Peyer's patch (tissue), 4 donors: Measurements from ENCODE around the gene RXFP4. TPM values are rescaled to one million over a fixed set of nuclear protein-coding genes. Genes with fewer than 3 reads are reported as not detected.
"Not testable (repeated sequence)": the region's sequence is repeated elsewhere in the genome, so short reads cannot be mapped to it uniquely, and the experiment has no call there.

ENCODE experiments used
- DNase-seq, 3 donors: peaks; one replicate each; pipeline ENCODE4 v3.0.0-alpha.2; 2017 to 2019
- H3K27ac ChIP-seq, 4 donors: fragments of 200-600 bp; sonication (generic); one replicate each; pipeline ENCODE4 v1.5.1; 2016 to 2019
- H3K27me3 ChIP-seq, 2 donors: fragments of 200-600 bp; sonication (generic); one replicate each; pipeline ENCODE4 v1.5.1; 2019
- H3K36me3 ChIP-seq, 3 donors: fragments of 200-600 bp; sonication (generic); one replicate each; pipeline ENCODE4 v1.5.1; 2016 to 2019
- H3K4me1 ChIP-seq, 4 donors: fragments of 200-600 bp; sonication (generic); one replicate each; pipeline ENCODE4 v1.5.1; 2016 to 2019
- H3K4me3 ChIP-seq, 4 donors: fragments of 200-600 bp; sonication (generic); 1 replicate in 3 of 4; 2 replicates in 1 of 4; pipeline ENCODE4 v1.5.1; 2016 to 2019; ENCODE audit warnings: mild to moderate bottlenecking in 1 of 4
- H3K9me3 ChIP-seq, 4 donors: fragments of 200-600 bp; sonication (generic); one replicate each; pipeline ENCODE4 v1.5.1; 2016 to 2019; ENCODE audit warnings: mild to moderate bottlenecking in 1 of 4
- CTCF ChIP-seq, 6 experiments: fragments of 450-650 bp in 4 of 6; fragments of 200-600 bp in 2 of 6; sonication (generic) in 1 of 6; IDR thresholded peaks; one replicate each; pipeline ENCODE4 v1.5.1; 2017 to 2019; ENCODE audit warnings: antibody characterized with exemption in 6 of 6, mild to moderate bottlenecking in 3 of 6, moderate library complexity in 1 of 6
- POLR2A ChIP-seq, 2 donors: fragments of 450-650 bp; IDR thresholded peaks; one replicate each; pipeline ENCODE4 v1.5.1; 2017; ENCODE audit warnings: antibody characterized with exemption in 2 of 2, mild to moderate bottlenecking in 2 of 2, moderate library complexity in 2 of 2
- total RNA-seq, 4 donors: library from RNA; depleted of rRNA; stranded (reverse); fragments of >200 nt; gene quantifications; one replicate each; pipeline ENCODE4 v1.1.0, GENCODE V29; 2016

RXFP4 gene
- 1 to 10 TPM in 1 of 4 donors, not detected in 3; 2.3 TPM for total RNA-seq

- Histone ChIP-seq H3K27ac (peak within 1 kb of the TSS; percentile 80 to 96 (median 90)), H3K4me1 (peaks cover 0 to 60% (median 42%) of the 10 kb centered on the region in 4 donors), H3K27me3 (no peaks in the 10 kb centered on the region), H3K36me3 (no peaks in the 10 kb centered on the region), H3K9me3 (no peaks in the 10 kb centered on the region), H3K4me3 (peak within 1 kb of the TSS in 3 of 4 donors; percentile 10 to 60 (median 50))
- no peak for TF ChIP-seq CTCF (IDR thresholded peaks at IDR 0.05)
- TF ChIP-seq POLR2A (IDR thresholded peaks at IDR 0.05), result peak; percentile 30 to 77
- peak in 2 of 3 donors; percentile 80 to 83 for DNase-seq
These were observed at the start of gene RXFP4 for GRCh38 chr1:155940993-155941844. Gene RXFP4, plus strand, starts transcription at chr1:155941638. Its CDS starts 72 bp downstream, at chr1:155941710.

GRCh38 chr1:155892796-155893195 is 48.6 kb upstream of the RXFP4 start:
- DNase-seq, result no peak
- Histone ChIP-seq H3K27ac (peak overlapping the region in 2 of 4 donors; percentile 41 to 74), H3K4me1 (no peaks in the 10 kb centered on the region), H3K9me3 (no peaks in the 10 kb centered on the region), H3K36me3 (peaks cover 0 to 20% (median 0%) of the 10 kb centered on the region in 3 donors), H3K4me3 (no peak overlapping the region), H3K27me3 (no peaks in the 10 kb centered on the region)
- no peak for TF ChIP-seq POLR2A (IDR thresholded peaks at IDR 0.05)

GRCh38 chr1:155893389-155894142 is 47.9 kb upstream of the RXFP4 start:
- no peak for DNase-seq
- Histone ChIP-seq H3K36me3 (peaks cover 0 to 26% (median 0%) of the 10 kb centered on the region in 3 donors), H3K4me1 (no peaks in the 10 kb centered on the region), H3K9me3 (no peaks in the 10 kb centered on the region), H3K27me3 (no peaks in the 10 kb centered on the region), H3K27ac (peak overlapping the region in 3 of 4 donors; percentile 30 to 74 (median 41)), H3K4me3 (no peak overlapping the region)
- TF ChIP-seq POLR2A (IDR thresholded peaks at IDR 0.05) (no peak), CTCF (IDR thresholded peaks at IDR 0.05) (no peak)

GRCh38 chr1:155895617-155896016 is 45.8 kb upstream of the RXFP4 start:
- not testable (repeated sequence) for H3K4me3 ChIP-seq, DNase-seq, H3K27me3 ChIP-seq, H3K9me3 ChIP-seq, H3K27ac ChIP-seq, H3K4me1 ChIP-seq
- peaks cover 0 to 46% (median 3%) of the 10 kb centered on the region in 3 donors for H3K36me3 ChIP-seq

GRCh38 chr1:155896476-155896875 is 45.0 kb upstream of the RXFP4 start:
- not testable (repeated sequence) for H3K27ac ChIP-seq, H3K27me3 ChIP-seq, H3K4me1 ChIP-seq, DNase-seq, H3K4me3 ChIP-seq, H3K9me3 ChIP-seq
- H3K36me3 ChIP-seq, result peaks cover 0 to 55% (median 3%) of the 10 kb centered on the region in 3 donors

GRCh38 chr1:155897746-155898145 is 43.7 kb upstream of the RXFP4 start:
- Histone ChIP-seq H3K9me3 (no peaks in the 10 kb centered on the region), H3K4me1 (no peaks in the 10 kb centered on the region), H3K27me3 (no peaks in the 10 kb centered on the region), H3K36me3 (peaks cover 0 to 68% (median 3%) of the 10 kb centered on the region in 3 donors), H3K27ac (no peak overlapping the region), H3K4me3 (no peak overlapping the region)
- no peak for TF ChIP-seq POLR2A (IDR thresholded peaks at IDR 0.05)
- TF ChIP-seq CTCF (IDR thresholded peaks at IDR 0.05), result no peak
- DNase-seq, result no peak

GRCh38 chr1:155898888-155899287 is 42.5 kb upstream of the RXFP4 start:
- H3K4me1 ChIP-seq, result no peaks in the 10 kb centered on the region
- no peak overlapping the region for H3K4me3 ChIP-seq
- no peak overlapping the region for H3K27ac ChIP-seq
- H3K27me3 ChIP-seq, result no peaks in the 10 kb centered on the region
- H3K9me3 ChIP-seq, result no peaks in the 10 kb centered on the region
- peaks cover 0 to 78% (median 3%) of the 10 kb centered on the region in 3 donors for H3K36me3 ChIP-seq
- TF ChIP-seq CTCF (IDR thresholded peaks at IDR 0.05) (no peak), POLR2A (IDR thresholded peaks at IDR 0.05) (no peak)
- DNase-seq, result no peak
